ENCODE measurements around the gene RSF1. TPM values are rescaled to one million over a fixed set of nuclear protein-coding genes. Genes with fewer than 3 reads are reported as not detected.
A peak's percentile ranks its signal among the peaks of the same experiment; 100 is the strongest.
"Not testable (repeated sequence)": the region's sequence is repeated elsewhere in the genome, so short reads cannot be mapped to it uniquely, and the experiment has no call there.

The RSF1 gene
- total and polyA plus RNA-seq, 2 donors from 2014 or later, result 7.9 to 71.9 TPM

DNA sequence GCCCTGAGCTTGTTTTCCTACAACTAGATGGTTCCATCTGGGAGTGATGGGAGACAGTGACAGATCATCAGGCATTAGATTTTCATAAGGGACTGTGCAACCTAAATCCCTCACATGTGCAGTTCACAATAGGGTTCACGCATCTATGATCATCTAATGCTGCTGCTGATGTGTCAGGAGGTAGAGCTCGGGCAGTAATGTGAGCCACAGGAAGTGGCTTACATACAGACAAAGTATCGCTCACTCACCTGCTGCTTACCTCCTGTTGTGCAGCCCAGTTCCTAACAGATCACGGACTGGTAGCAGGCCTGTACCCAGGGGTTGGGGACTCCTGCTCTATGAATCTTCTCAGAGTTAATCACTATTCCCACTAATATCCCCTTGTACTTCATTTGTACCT, 12.8 kb upstream of the RSF1 start:
- H3K27ac ChIP-seq (ENCODE audit: low read depth in 2 of 2, low read length in 2 of 2), result no peak overlapping the region
- H3K4me1 ChIP-seq (ENCODE audit: control insufficient read depth in 2 of 3, insufficient read depth in 2 of 3, low read depth in 1 of 3, low read length in 3 of 3), result no peaks in the 10 kb centered on the region
- no peaks in the 10 kb centered on the region for H3K9me3 ChIP-seq (ENCODE audit: control insufficient read depth in 2 of 3, insufficient read depth in 1 of 3, low read length in 3 of 3)
- intact Hi-C loops (cut with DNase I), result no loop called here
- no peaks in the 10 kb centered on the region for H3K36me3 ChIP-seq (ENCODE audit: control insufficient read depth in 2 of 3, insufficient read depth in 3 of 3, low read length in 3 of 3)
- no peak overlapping the region for H3K4me3 ChIP-seq (ENCODE audit: low read length in 3 of 3)
- no peak overlapping the region for H3K9ac ChIP-seq (ENCODE audit: low read length in 3 of 3)
- no peak for DNase-seq
- H3K27me3 ChIP-seq (ENCODE audit: control insufficient read depth, insufficient read depth, low read length), result no peaks in the 10 kb centered on the region
- TF ChIP-seq, protein P1, sequence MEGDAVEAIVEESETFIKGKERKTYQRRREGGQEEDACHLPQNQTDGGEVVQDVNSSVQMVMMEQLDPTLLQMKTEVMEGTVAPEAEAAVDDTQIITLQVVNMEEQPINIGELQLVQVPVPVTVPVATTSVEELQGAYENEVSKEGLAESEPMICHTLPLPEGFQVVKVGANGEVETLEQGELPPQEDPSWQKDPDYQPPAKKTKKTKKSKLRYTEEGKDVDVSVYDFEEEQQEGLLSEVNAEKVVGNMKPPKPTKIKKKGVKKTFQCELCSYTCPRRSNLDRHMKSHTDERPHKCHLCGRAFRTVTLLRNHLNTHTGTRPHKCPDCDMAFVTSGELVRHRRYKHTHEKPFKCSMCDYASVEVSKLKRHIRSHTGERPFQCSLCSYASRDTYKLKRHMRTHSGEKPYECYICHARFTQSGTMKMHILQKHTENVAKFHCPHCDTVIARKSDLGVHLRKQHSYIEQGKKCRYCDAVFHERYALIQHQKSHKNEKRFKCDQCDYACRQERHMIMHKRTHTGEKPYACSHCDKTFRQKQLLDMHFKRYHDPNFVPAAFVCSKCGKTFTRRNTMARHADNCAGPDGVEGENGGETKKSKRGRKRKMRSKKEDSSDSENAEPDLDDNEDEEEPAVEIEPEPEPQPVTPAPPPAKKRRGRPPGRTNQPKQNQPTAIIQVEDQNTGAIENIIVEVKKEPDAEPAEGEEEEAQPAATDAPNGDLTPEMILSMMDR (IDR thresholded peaks at IDR 0.05; ENCODE audit: borderline replicate concordance, extremely low read depth, insufficient read depth), result no peak
- FAIRE-seq, result no peak

DNA sequence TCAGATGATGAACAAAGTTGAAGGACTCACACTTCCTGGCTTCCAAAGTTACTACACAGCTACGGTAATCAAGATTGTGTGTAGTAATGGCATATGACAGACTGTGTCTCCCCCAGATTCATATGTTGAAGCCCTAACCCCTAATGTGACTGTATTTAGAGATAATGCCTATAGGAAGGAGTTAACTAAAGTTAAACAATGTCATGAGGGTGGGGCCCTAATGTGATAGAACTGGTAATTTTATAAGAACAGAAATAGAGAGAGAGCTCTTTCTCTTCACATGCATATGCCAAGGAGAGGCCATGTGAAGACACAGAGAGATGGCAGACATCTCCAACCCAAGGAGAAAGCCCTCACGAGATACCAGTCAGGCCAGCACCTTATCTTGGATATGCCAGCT, 8.4 kb upstream of the RSF1 start:
- no peak overlapping the region for H3K4me3 ChIP-seq (ENCODE audit: low read length in 3 of 3)
- DNase-seq (no peak), FAIRE-seq (no peak)
- H3K27me3 ChIP-seq (ENCODE audit: control insufficient read depth, insufficient read depth, low read length), result no peaks in the 10 kb centered on the region
- H3K27ac ChIP-seq (ENCODE audit: low read depth in 2 of 2, low read length in 2 of 2), result no peak overlapping the region
- peaks cover 0 to 1% (median 0%) of the 10 kb centered on the region in 3 donors for H3K4me1 ChIP-seq (ENCODE audit: control insufficient read depth in 2 of 3, insufficient read depth in 2 of 3, low read depth in 1 of 3, low read length in 3 of 3)
- intact Hi-C loops (cut with DNase I), result no loop called here
- no peaks in the 10 kb centered on the region for H3K9me3 ChIP-seq (ENCODE audit: control insufficient read depth in 2 of 3, insufficient read depth in 1 of 3, low read length in 3 of 3)
- H3K36me3 ChIP-seq (ENCODE audit: control insufficient read depth in 2 of 3, insufficient read depth in 3 of 3, low read length in 3 of 3), result no peaks in the 10 kb centered on the region
- no peak overlapping the region for H3K9ac ChIP-seq (ENCODE audit: low read length in 3 of 3)
- TF ChIP-seq, protein P1 (IDR thresholded peaks at IDR 0.05; ENCODE audit: borderline replicate concordance, extremely low read depth, insufficient read depth), result no peak

DNA sequence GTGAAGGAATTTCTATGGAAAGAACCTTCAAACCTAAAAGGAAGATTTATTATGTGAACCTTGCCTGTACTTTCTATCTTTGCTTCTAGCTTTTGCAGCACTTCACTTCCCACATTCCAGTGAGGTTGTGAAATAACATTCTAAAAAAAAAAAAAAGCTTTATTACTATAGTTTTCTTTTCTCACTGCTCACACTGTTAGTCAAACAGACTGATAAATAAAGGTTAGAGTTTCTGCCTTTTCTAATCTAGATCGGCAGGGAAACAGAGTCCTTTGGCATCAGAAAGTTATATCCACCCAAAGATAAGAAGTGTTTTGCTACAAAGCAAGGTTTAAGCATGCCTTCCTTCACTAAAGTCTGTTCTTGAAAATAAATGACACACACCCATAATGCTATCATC, 3.3 kb upstream of the RSF1 start:
- Histone ChIP-seq H3K4me1 (ENCODE audit: control insufficient read depth in 2 of 3, insufficient read depth in 2 of 3, low read depth in 1 of 3, low read length in 3 of 3) (peaks cover 0 to 7% (median 3%) of the 10 kb centered on the region in 3 donors), H3K27ac (ENCODE audit: low read depth in 2 of 2, low read length in 2 of 2) (no peak overlapping the region), H3K36me3 (ENCODE audit: control insufficient read depth in 2 of 3, insufficient read depth in 3 of 3, low read length in 3 of 3) (no peaks in the 10 kb centered on the region), H3K4me3 (ENCODE audit: low read length in 3 of 3) (no peak overlapping the region), H3K9ac (ENCODE audit: low read length in 3 of 3) (no peak overlapping the region), H3K9me3 (ENCODE audit: control insufficient read depth in 2 of 3, insufficient read depth in 1 of 3, low read length in 3 of 3) (no peaks in the 10 kb centered on the region), H3K27me3 (ENCODE audit: control insufficient read depth, insufficient read depth, low read length) (no peaks in the 10 kb centered on the region)
- DNase-seq (peak in 2 of 5 donors; percentile 29 to 53), FAIRE-seq (no peak)
- intact Hi-C loops (cut with DNase I), result no loop called here
- TF ChIP-seq, protein P1 (IDR thresholded peaks at IDR 0.05; ENCODE audit: borderline replicate concordance, extremely low read depth, insufficient read depth), result no peak

DNA sequence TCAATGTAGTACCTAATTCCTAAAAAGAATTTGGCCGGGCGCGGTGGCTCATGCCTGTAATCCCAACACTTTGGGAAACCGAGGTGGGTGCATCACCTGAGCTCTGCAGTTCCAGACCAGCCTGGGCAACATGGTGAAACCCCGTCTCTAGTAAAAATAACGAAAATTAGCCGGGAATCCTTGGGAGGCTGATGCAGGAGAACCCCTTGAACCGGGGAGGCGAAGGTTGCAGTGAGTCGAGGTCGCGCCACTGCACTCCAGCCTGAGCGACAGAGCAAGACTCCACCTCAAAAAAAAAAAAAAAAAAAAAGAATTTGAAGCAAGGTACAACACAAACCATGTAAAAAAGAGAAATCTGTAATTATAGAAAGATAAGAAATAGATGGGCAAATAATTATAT, 1.6 kb upstream of the RSF1 start:
- FAIRE-seq; H3K27ac ChIP-seq (ENCODE audit: low read depth in 2 of 2, low read length in 2 of 2); H3K9me3 ChIP-seq (ENCODE audit: control insufficient read depth in 2 of 3, insufficient read depth in 1 of 3, low read length in 3 of 3); H3K36me3 ChIP-seq (ENCODE audit: control insufficient read depth in 2 of 3, insufficient read depth in 3 of 3, low read length in 3 of 3); intact Hi-C loops (cut with DNase I); H3K27me3 ChIP-seq (ENCODE audit: control insufficient read depth, insufficient read depth, low read length); H3K4me1 ChIP-seq (ENCODE audit: control insufficient read depth in 2 of 3, insufficient read depth in 2 of 3, low read depth in 1 of 3, low read length in 3 of 3): not testable (repeated sequence)
- peak overlapping the region in 2 of 3 donors; percentile 96 to 97 for H3K4me3 ChIP-seq (ENCODE audit: low read length in 3 of 3)
- DNase-seq, result peak in 3 of 5 donors; percentile 2 to 38 (median 7)
- peak overlapping the region in 1 of 3 donors; percentile 87 for H3K9ac ChIP-seq (ENCODE audit: low read length in 3 of 3)

Data from kidney (tissue), 14 donors.